Nucleus accumbens (tissue), 56 donors: ENCODE results near the gene DNAH7.
"Not testable (repeated sequence)": the region's sequence is repeated elsewhere in the genome, so short reads cannot be mapped to it uniquely, and the experiment has no call there.

Source experiments
- DNase-seq, 56 donors: peaks; one replicate each; lab custom pipeline; 2025; lab: John Stamatoyannopoulos, UW

Gene DNAH7

DNA sequence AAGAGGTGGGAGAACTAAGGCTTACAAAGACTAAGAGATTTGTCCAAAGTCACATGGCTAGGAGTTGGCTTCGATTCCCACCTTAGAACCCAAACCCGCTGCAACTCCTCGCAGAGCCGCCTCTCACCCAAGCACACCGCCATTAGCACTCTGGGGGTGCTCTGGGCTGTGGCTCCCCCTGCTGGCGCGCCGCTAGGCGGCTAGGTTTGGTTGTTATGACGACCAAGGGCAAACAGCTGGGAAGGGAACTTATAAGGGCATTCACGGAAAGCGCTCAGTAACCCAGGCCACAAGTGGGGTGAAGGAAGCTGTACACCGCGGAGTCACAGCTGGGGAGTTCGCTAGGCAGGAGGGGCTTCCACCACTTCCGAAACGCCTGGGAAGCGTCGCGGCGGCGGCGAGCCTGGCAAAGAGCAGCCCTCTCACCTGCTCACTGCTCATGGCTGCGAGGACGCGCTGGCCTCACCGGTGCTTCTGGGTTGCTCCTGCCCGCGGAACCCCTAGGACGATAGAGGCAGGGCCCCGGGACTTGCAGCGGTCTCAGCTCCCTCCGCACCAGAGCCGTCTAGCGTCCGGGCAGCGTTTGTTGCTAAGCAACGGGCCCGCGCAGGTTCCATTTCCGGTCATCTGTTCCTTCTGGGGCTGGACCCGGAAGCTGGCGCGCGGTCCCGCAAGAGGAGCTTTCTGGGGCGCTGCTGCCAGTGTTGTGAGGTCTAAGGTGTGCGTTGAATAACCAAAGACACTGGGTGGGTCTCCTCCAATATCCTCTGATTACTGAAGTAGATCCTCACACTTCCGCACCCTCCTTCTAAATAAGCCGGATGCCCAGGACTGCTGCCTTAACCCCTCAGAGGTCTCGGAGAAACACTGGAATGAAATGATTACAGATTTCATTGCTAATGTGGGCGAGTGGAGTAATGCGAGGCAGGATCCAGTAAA is at the start of gene DNAH7:
Gene DNAH7 (minus strand): TSS at position 567 of the 939 bp plus-strand sequence. CDS start 126 bp downstream, at position 441.
- DNase-seq, result peak in 55 of 56 donors; percentile 36 to 91 (median 76)

- no peak for DNase-seq
Measured at GRCh38 chr2:196117214-196117705, 48.6 kb upstream of the DNAH7 start.

DNA sequence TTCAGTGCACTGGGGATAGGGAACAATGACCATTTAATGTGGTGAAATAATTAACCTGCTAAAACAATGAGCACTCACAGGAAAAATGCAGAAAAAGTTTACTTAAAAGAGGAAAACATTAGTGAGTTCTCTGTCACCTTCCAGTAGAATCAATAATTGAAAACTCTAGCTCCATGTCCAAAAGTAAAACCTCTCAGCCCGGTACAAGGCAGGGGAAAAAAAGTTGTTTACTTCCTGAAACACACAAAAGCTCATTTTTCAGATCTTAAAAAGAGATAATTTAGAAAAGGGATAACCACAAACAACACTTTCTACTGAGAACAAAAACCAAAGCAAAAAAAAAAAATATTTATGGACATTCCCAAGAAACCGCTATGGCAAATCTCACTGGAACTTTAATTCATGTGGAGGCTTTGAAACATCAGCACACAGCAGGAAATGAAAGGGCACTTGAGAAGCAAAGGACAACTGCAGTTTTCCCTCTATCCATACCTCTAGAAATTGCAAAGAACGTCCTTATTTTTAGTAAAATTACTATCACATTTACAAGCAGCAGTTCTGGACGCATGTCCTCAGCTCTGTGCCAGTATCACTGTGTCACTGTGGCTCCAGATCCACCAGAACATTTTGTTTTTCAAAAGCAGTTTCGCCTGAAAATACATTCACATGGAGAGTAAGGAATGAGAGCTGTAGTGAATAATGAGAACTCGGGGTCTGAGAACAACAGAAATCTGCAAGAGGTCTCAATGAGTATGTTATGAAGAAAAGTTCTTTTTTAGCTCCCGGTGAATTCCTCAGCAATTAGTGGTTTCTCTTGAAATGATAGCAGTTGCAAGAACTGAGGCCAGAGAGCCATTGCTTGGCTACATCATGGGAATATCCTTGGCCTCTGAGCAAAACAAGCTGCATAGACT is 44.7 kb upstream of the DNAH7 start:
- DNase-seq, result peak in 2 of 56 donors; percentile 9 to 21

DNA sequence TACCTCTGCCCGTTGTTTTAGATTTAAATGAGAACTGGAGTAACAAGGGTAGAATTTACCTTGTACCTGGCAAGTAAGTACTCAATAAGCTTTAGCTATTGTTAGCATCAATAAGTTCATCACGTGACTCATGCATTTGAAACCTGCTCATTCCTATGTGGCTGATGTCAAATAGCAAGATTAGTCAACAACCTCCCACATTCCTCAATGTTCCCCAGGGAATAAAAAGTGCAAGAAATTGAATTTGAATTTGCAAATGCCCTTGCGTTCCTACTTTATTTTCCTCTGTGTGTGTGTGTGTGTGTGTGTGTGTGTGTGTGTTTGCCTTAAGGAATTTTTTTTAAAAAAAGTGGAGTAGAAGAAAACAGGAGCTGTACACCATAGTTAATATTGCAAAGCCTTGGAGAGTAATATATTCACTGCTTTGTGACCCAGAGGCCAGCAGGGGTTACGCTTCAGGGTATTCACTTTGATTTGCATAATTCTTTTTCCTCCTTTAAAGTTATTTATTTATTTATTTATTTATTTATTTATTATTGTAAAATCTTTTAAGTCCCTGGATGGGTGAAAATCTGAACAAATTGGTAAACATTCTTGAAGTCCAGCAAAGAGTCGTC is 43.9 kb upstream of the DNAH7 start:
- no peak for DNase-seq

GRCh38 chr2:196108604-196109003 is 40.0 kb upstream of the DNAH7 start:
- no peak for DNase-seq

GRCh38 chr2:196105951-196106350 is 37.3 kb upstream of the DNAH7 start:
- no peak for DNase-seq

DNA sequence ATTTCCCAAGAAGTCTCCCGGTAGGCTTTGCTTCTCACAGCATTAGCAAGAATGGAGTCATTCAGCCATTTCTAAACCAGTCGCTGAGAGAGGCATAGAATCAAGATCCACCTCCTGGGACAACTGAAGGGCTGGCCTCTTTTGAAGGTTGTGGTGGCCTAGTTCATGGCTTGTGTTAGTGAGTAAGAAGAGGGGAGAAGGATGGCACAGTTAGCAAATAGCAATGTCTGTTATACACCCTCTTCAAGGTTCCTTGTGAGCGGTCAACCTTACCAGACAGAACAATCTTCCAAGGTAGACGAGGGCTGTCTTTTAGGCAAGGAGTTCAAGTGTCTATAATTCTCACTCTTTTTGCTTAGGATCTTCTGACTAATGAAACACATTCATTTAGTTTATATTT is 35.4 kb upstream of the DNAH7 start:
- DNase-seq, result no peak

DNA sequence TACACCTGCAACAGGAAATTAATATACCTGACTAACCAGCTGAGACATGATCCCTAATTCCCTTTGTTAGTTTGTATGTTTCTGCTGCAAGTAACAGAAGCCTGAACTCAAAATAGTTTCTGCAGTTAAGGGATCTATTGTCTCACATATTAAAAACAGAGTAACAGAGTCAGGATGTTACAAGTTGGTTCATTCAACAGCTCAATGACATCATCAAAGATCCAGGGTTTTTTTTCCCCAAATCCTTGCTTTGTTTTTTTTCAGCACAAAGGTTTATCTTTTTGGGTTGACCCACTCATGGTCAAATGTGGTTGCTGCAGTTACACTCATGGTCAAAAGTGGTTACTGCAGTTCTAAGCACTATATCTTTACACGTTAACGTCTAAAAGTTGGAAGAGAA is 35.0 kb upstream of the DNAH7 start:
- no peak for DNase-seq

- peak in 1 of 56 donors; percentile 18 for DNase-seq
Measured at GRCh38 chr2:196101325-196101991, 32.8 kb upstream of the DNAH7 start.

DNA sequence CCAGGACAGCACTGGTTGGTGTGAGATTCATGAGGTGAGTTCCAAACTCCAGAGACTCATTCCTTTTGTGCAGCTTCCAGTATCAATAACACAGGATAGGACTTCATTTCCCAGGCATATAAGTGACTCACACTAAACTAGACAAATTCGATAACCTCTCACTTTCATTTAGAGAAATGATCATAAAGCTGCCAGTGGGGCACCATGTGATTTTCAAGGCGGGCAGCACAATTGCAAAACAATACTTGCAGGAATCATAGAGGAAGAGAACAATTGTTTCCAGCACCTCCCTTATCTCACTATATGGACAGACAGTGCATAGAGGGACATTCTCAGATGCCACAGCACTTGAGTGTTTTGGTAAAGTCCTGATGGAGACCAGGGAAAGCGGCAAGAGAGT is 31.3 kb upstream of the DNAH7 start:
- no peak for DNase-seq

GRCh38 chr2:196097864-196098660 is 29.4 kb upstream of the DNAH7 start:
- no peak for DNase-seq

DNA sequence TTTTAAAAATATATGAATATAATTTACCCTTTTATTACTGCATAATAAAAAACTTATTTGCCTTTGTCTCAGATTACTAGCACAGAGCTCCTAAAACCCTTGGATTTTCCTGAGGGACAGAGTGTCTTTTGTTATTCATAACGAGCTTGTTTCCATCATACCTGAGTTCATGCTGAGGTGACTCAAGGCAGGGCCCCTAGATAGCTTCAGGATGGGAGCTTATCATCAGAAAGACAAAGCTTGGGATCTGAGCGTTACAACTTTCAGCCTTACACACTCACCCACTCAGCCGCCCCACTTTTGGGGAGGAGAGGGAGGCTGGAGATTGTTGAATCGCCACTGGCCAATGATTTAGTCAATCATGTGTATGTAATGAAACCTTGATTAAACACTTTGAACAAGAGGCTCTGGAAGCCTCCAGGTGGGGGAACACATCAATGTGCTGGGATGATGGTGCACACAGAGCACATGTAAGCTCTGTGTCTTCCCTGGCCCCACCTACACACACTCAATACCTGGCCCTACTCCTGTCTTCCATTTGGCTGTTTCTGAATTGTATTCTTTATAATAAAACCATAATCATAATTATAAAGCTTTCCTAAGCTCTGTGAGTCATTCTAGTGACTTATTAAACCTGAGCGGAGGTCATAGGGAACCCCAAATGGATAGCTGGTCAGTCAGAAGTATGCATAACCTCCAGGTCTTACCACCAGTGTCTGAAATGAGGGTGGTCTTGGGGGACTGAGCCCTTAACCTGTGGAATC is 28.5 kb upstream of the DNAH7 start:
- no peak for DNase-seq

GRCh38 chr2:196096264-196096663 is 27.6 kb upstream of the DNAH7 start:
- DNase-seq, result no peak

GRCh38 chr2:196089448-196089847 is 20.8 kb upstream of the DNAH7 start:
- DNase-seq, result not testable (repeated sequence)

- no peak for DNase-seq
Measured at GRCh38 chr2:196088203-196088602, 19.6 kb upstream of the DNAH7 start.

GRCh38 chr2:196086517-196087368 is 18.1 kb upstream of the DNAH7 start:
- no peak for DNase-seq

- DNase-seq, result no peak
Measured at GRCh38 chr2:196083601-196084000, 15.0 kb upstream of the DNAH7 start.
